Nephron progenitor cell (in vitro differentiated cells): Measurements from ENCODE around the gene HRG.
"Not testable (repeated sequence)": the region's sequence is repeated elsewhere in the genome, so short reads cannot be mapped to it uniquely, and the experiment has no call there.

ENCODE experiments used
- DNase-seq: peaks from one replicate; pipeline ENCODE4 v3.0.0; 2021
- H3K27ac Mint-ChIP-seq: 2 replicates; pipeline ENCODE4 v1.8.0; 2021; ENCODE audit warnings: mild to moderate bottlenecking, moderate library complexity, mixed read lengths
- H3K27me3 Mint-ChIP-seq: 2 replicates; pipeline ENCODE4 v1.8.0; 2021; ENCODE audit warnings: mild to moderate bottlenecking, low read depth, mixed read lengths; ENCODE audit not compliant: poor library complexity
- H3K36me3 Mint-ChIP-seq: 2 replicates; pipeline ENCODE4 v1.8.0; 2021; ENCODE audit warnings: low read depth, mixed read lengths
- H3K4me1 Mint-ChIP-seq: 2 replicates; pipeline ENCODE4 v1.8.0; 2021; ENCODE audit warnings: mixed read lengths
- H3K4me3 Mint-ChIP-seq: 2 replicates; pipeline ENCODE4 v1.8.0; 2021; ENCODE audit warnings: mild to moderate bottlenecking, moderate library complexity, mixed read lengths
- H3K9me3 Mint-ChIP-seq: 2 replicates; pipeline ENCODE4 v1.8.0; 2021; ENCODE audit warnings: mild to moderate bottlenecking, moderate library complexity, mixed read lengths
- TF ChIP-seq, protein P1 (sequence below): fragments of 200-600 bp; sonication (generic); IDR thresholded peaks from 2 replicates; pipeline ENCODE4 v1.5.0; 2021; ENCODE audit warnings: antibody characterized with exemption

HRG gene

DNA sequence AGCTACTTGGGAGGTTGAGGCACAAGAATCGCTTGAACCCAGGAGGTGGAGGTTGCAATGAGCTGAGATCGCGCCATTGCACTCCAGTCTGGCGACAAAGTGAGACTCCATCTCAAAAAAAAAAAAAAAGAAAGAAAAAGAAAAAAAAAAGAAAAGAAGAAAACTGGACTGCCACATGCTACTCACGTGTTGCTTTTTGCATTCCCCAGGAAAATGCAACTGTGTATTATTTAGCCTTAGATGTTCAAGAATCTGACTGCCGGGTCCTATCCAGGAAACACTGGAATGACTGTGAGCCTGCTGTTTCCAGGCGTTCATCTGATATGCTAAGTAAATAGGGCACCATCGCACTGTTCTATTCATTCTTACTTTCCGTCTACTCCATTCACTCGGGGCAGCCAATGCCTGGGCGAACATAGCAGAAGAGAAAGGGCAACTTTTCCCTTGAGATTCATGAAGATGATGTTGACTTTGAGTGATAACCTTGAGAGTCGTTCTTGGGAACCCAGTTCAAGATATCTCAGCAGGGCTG lies 21.4 kb downstream of the HRG start:
- peaks cover 15% of the 10 kb centered on the region for H3K27me3 Mint-ChIP-seq
- no peak overlapping the region for H3K4me3 Mint-ChIP-seq
- H3K9me3 Mint-ChIP-seq: peaks cover 22% of the 10 kb centered on the region
- no peaks in the 10 kb centered on the region for H3K4me1 Mint-ChIP-seq
- no peaks in the 10 kb centered on the region for H3K36me3 Mint-ChIP-seq
- H3K27ac Mint-ChIP-seq: no peak overlapping the region
- TF ChIP-seq, protein P1, sequence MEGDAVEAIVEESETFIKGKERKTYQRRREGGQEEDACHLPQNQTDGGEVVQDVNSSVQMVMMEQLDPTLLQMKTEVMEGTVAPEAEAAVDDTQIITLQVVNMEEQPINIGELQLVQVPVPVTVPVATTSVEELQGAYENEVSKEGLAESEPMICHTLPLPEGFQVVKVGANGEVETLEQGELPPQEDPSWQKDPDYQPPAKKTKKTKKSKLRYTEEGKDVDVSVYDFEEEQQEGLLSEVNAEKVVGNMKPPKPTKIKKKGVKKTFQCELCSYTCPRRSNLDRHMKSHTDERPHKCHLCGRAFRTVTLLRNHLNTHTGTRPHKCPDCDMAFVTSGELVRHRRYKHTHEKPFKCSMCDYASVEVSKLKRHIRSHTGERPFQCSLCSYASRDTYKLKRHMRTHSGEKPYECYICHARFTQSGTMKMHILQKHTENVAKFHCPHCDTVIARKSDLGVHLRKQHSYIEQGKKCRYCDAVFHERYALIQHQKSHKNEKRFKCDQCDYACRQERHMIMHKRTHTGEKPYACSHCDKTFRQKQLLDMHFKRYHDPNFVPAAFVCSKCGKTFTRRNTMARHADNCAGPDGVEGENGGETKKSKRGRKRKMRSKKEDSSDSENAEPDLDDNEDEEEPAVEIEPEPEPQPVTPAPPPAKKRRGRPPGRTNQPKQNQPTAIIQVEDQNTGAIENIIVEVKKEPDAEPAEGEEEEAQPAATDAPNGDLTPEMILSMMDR: no peak
- DNase-seq: no peak

DNA sequence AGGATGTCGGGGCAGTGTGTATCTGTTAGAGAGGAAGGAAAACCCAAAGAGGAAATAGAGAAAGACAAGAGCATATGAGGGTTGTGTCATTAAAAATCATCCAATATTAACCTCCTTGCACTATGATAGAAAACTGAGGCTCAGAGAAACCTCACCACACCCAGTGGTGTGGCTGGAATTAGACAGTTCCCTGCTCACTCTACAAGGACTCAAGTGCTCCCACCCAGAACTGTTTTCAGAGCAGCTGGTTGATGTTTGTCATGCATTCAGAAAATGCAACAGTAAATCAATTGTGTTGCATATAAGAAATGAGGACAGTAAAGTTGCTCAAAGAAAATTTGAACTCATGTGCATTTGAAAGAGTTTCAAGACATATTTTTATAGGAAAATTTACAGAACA lies 24.5 kb downstream of the HRG start:
- H3K4me3 Mint-ChIP-seq, H3K27ac Mint-ChIP-seq, H3K36me3 Mint-ChIP-seq, DNase-seq, H3K4me1 Mint-ChIP-seq, H3K27me3 Mint-ChIP-seq: not testable (repeated sequence)
- H3K9me3 Mint-ChIP-seq: peaks cover 17% of the 10 kb centered on the region

DNA sequence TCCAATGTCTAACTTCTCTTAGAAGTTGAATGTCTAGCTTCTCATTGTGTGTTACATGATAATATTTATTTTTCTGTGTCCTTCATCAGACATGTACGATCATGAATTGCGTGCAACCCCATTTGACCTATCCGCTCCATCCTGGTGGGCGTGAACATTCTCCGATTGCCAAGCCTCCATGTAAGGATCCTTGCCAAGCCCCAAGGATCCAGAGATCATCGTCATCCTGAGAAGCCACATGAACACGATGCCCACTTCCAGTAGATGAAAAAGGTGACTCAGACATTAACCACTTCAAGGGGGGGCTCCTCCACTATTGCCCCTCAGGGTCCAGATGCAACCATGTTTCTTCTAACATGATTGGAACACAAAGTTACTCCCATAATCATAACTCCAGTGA lies 25.9 kb downstream of the HRG start:
- Mint-ChIP-seq H3K9me3 (peaks cover 4% of the 10 kb centered on the region), H3K4me3 (no peak overlapping the region), H3K4me1 (no peaks in the 10 kb centered on the region), H3K27me3 (peaks cover 4% of the 10 kb centered on the region), H3K27ac (no peak overlapping the region), H3K36me3 (no peaks in the 10 kb centered on the region)
- TF ChIP-seq, protein P1: no peak
- DNase-seq: no peak

DNA sequence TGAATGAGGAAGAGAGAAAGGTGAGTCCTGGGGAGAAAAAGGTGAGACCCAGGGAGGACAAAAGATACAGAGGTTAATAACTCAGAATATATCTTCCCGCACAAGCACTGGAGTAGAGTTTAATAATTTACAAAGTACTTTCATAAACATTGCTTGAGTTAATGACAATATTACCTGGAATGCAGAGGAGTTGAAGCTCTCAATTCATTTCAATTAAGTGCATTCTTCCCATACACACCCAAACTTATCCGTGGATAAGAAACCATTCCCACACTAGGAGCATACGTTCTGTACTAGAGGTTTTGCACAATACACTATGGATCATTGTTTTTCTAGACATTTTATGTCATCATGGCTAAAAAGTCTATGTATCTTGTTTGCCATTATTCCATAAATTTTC lies 28.0 kb downstream of the HRG start:
- no peak overlapping the region for H3K4me3 Mint-ChIP-seq
- no peaks in the 10 kb centered on the region for H3K36me3 Mint-ChIP-seq
- H3K27me3 Mint-ChIP-seq: peaks cover 4% of the 10 kb centered on the region
- no peak for DNase-seq
- H3K4me1 Mint-ChIP-seq: no peaks in the 10 kb centered on the region
- no peak overlapping the region for H3K27ac Mint-ChIP-seq
- no peaks in the 10 kb centered on the region for H3K9me3 Mint-ChIP-seq
- TF ChIP-seq, protein P1: no peak

DNA sequence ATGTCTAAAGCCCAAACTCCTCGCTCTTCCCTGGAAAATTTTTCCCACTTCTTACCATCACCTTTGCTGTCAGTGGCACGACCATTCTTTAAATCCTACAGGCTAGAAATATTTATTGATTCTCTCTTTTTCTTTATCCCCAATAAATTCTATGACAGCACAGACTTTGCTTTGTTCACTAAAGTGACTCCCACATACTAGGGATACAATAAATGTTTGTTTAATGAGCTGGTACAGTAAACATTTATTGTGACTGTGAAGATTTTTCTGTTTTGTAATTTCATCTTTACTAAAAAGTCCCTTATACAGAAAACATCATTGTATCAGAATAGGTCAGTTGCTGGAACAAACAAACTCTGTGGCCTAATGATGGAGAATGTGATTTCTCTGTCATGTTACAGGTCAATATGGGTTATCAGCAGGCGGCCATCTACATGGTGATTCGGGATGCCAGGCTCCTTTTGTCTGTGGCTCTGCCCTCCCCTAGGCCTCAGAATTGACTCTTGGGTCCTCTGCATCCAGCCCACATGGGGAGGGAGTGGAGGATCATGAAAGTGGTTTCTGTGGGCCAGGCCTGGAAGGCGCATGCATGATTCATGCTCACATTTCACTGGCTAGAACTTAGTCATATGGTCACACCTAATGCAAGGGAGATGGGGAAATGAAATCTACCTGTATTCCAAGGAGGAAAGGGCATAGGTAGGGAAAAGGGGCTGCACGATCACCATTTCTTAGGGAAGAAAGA lies 28.6 kb downstream of the HRG start:
- no peak overlapping the region for H3K4me3 Mint-ChIP-seq
- H3K4me1 Mint-ChIP-seq: no peaks in the 10 kb centered on the region
- H3K27ac Mint-ChIP-seq: no peak overlapping the region
- H3K9me3 Mint-ChIP-seq: no peaks in the 10 kb centered on the region
- no peak for DNase-seq
- TF ChIP-seq, protein P1: no peak
- H3K27me3 Mint-ChIP-seq: peaks cover 4% of the 10 kb centered on the region
- H3K36me3 Mint-ChIP-seq: no peaks in the 10 kb centered on the region

DNA sequence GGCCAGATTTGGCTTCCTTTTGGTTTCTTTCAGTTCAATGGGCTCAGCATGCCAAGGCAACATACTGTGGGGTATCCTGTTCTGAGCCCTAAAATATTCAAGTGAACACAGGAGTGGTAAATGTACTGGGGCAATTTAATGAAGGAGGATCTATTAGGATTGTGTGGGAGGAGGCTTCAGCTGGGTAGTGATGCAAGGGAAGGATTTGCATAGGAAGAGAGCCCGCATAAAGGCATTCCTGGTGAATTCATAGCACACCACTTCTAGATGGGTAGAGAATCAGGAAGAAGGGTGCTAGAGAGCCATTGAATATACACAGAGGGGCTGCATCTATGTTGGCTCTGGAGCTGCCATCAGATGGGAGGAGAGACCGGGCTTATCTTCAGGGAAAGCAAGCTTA lies 30.7 kb downstream of the HRG start:
- H3K9me3 Mint-ChIP-seq: no peaks in the 10 kb centered on the region
- no peak overlapping the region for H3K27ac Mint-ChIP-seq

More for the DNA sequence above, 30.7 kb downstream of the HRG start:
- TF ChIP-seq, protein P1: no peak
- no peak for DNase-seq
- Mint-ChIP-seq H3K4me1 (no peaks in the 10 kb centered on the region), H3K4me3 (no peak overlapping the region), H3K27me3 (peaks cover 4% of the 10 kb centered on the region), H3K36me3 (no peaks in the 10 kb centered on the region)
